Stimulated activated CD4-positive, alpha-beta T cell treated with anti-CD3 and anti-CD28 coated beads, TNF-alpha, amount 100 ng/mL, for 48 hours (primary cell): ENCODE data around the gene PAWR.
"Not testable (repeated sequence)": the region's sequence is repeated elsewhere in the genome, so short reads cannot be mapped to it uniquely, and the experiment has no call there.

Experiments used
- DNase-seq, 3 donors: peaks; one replicate each; pipeline ENCODE4 v3.0.0-alpha.2; 2020; ENCODE audit warnings: low read depth in 3 of 3

PAWR gene

GRCh38 chr12:79646843-79647242 lies 43.9 kb downstream of the PAWR start:
- DNase-seq, result not testable (repeated sequence)

- no peak for DNase-seq
Observed at GRCh38 chr12:79645235-79645630, 45.5 kb downstream of the PAWR start.

- no peak for DNase-seq
Observed at GRCh38 chr12:79644274-79645234, 46.2 kb downstream of the PAWR start.

GRCh38 chr12:79643821-79644220 lies 46.9 kb downstream of the PAWR start:
- no peak for DNase-seq

GRCh38 chr12:79638490-79638889 lies 52.3 kb downstream of the PAWR start:
- no peak for DNase-seq

GRCh38 chr12:79637093-79637492 lies 53.7 kb downstream of the PAWR start:
- DNase-seq, result no peak

- no peak for DNase-seq
Observed at GRCh38 chr12:79635676-79636075, 55.1 kb downstream of the PAWR start.

- no peak for DNase-seq
Observed at GRCh38 chr12:79634957-79635471, 55.8 kb downstream of the PAWR start.

- DNase-seq, result no peak
Observed at GRCh38 chr12:79629561-79629960, 61.2 kb downstream of the PAWR start.

- not testable (repeated sequence) for DNase-seq
Observed at GRCh38 chr12:79626735-79627134, 64.0 kb downstream of the PAWR start.

GRCh38 chr12:79624378-79624777 lies 66.4 kb downstream of the PAWR start:
- DNase-seq, result no peak

GRCh38 chr12:79619872-79620562 lies 70.7 kb downstream of the PAWR start:
- DNase-seq, result no peak

- no peak for DNase-seq
Observed at GRCh38 chr12:79618848-79619404, 71.8 kb downstream of the PAWR start.

GRCh38 chr12:79617696-79618095 lies 73.1 kb downstream of the PAWR start:
- no peak for DNase-seq

- DNase-seq, result no peak
Observed at GRCh38 chr12:79615596-79616560, 74.9 kb downstream of the PAWR start.

GRCh38 chr12:79614730-79615129 lies 76.0 kb downstream of the PAWR start:
- DNase-seq, result no peak

- no peak for DNase-seq
Observed at GRCh38 chr12:79601908-79602307, 88.9 kb downstream of the PAWR start.

- DNase-seq, result no peak
Observed at GRCh38 chr12:79597910-79598309, 92.9 kb downstream of the PAWR start.

GRCh38 chr12:79596719-79597350 lies 93.9 kb downstream of the PAWR start:
- DNase-seq, result no peak

- DNase-seq, result no peak
Observed at GRCh38 chr12:79595273-79595672, 95.5 kb downstream of the PAWR start.

- DNase-seq, result no peak
Observed at GRCh38 chr12:79592865-79593264, 97.9 kb downstream of the PAWR start.
